ENCODE measurements around the gene KCNQ1.
A peak's percentile ranks its signal among the peaks of the same experiment; 100 is the strongest.

The KCNQ1 gene

DNA sequence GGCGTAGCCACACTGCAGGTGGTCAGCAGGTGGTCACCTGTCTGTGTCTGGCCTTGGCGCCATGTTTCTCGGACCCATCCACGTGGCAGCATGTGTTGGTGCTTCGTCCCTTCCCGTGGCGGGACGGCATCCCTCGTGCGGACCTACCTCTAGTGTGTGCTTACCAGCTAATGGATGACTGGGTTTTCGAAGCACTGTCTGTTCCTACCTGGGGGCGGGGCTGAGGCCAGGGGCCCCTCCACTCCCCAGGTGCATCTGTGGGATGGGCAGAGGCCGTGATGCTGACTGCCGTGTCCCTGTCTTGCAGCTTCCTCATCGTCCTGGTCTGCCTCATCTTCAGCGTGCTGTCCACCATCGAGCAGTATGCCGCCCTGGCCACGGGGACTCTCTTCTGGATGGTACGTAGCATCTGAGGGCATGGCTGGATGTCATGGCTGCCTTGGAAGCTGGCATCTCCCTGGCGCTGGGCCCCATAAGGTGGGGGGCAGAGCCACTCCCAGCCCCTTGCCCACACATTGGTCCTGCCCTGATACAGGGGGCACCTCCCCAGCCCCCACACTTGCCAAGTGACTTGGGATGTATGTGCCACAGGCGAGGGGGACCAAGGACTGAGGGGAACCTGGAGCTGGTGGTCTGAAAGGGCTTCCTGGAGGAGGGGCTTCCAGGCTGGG, 82.9 kb downstream of the KCNQ1 start:
- DNase-seq, result no peak

DNA sequence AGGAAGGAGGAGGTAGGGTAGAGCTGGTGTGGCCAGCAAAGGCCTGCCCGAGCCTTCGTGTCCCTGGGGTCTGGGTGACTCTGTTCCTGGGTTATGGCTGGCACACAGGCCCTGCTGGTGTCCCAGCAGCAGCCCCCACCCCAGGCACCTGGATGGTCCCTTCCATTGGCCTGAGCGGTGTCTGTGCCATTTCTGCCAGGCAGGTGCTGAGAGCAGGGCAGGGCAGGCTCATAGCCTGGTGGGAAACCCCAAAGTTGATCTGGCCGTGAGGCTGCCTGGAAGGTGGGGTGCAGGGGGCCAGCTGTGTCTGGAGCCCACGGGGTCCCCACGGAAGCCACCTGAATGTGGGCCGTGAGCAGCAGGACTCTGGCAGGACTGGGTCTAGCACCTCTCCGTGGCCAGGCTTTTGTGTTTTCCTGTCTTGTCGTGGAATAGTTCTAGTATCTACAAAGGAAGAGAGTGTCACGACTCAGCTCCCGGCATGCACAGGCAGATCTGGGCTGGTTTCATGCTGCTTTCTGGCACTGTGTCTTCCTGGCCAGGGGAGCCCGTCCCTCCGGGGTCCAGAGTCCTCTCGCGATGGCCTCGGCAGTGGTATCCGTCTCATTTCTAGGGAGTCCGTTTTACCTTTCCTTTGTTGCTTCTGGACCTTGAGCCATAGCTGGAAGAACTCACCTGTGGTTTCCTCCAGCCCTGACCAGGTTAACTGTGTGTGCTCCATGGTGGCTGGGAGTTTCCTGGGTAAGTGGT, 83.7 kb downstream of the KCNQ1 start:
- no peak for DNase-seq

- DNase-seq, result no peak
These were observed 84.4 kb downstream of the KCNQ1 start for GRCh38 chr11:2529173-2529572.

GRCh38 chr11:2529636-2530035, 84.8 kb downstream of the KCNQ1 start:
- no peak for DNase-seq

- DNase-seq, result no peak
These were observed 85.5 kb downstream of the KCNQ1 start for GRCh38 chr11:2530131-2530854.

- DNase-seq, result no peak
These were observed 86.0 kb downstream of the KCNQ1 start for GRCh38 chr11:2530855-2531200.

DNA sequence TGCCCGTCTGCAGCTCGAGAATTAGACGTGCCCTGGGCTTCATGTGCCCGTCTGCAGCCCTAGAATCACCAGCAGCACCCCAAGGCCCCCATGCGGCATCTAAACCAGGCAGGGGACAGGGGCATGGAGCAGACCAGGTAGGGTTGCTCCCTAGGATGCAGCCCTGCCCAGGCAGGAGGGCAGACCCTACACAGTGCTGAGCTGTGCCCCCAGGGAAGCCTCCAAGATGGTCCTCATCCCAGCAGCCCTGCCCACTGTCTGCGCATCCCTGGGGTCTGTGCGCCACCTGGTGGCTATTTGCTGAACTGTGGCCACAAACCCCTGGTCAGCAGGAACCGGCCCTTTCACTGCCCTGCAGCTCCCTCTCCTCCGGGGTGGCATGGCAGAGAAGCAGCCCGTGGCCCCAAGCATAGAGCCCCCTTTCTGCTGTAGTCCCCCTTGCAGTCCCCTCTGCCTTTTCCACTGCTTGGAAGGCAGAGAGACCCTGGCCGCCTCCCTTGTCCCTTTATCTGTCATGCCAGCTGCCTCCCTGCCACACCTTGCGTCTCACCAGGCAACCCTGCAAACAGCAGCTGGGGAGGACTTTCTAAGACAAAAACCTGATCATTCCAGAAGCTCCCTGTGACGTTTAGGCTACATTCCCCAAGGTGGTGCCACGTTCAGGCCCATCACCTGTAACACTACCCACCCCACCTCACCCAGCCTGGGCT, 86.6 kb downstream of the KCNQ1 start:
- DNase-seq, result peak; percentile 29

GRCh38 chr11:2531987-2532703, 87.3 kb downstream of the KCNQ1 start:
- no peak for DNase-seq

DNA sequence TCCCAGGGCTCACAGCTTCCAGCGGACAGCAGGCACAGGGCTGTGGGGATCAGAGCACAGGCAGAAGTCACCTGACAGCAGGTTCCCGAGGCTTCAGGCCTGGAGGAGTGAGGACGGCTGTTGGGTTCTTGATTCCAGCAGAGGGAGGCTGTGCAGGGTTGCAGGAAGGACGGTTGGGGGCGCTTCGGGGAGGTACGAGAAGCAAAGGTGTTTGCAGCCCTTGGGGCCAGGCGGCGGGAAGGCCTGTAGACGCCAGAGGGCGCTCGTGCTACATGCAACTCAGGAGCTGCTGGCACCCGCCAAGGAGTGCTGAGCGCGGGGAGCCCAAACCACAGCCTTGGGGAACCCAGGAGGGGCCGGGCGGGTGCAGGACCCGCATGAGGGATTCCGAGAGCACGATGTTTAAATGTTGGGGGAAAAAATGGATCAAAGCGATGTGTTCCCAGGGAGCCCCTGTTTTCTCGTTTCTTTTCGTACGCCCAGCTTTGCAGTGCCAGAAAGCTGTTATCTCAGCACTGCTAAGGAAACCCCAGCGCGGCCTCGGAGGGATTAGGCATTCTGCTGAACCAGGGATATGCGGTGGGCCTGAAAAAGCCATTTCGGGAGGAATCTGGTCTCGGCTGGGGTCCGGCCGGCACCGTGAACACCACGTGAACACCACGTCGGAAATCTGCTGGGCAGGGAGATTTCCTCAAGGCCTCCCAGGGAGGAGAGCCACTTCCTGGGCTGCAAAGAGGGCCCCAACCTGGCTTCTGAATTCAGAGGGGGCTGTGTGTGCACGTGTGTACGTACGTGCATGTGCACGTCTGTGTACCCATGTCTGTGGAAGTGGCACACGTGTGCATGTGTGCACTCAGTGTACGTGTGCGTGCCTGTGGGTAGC, 88.1 kb downstream of the KCNQ1 start:
- DNase-seq, result peak; percentile 86

GRCh38 chr11:2533587-2534133, 88.9 kb downstream of the KCNQ1 start:
- peak; percentile 95 for DNase-seq

DNA sequence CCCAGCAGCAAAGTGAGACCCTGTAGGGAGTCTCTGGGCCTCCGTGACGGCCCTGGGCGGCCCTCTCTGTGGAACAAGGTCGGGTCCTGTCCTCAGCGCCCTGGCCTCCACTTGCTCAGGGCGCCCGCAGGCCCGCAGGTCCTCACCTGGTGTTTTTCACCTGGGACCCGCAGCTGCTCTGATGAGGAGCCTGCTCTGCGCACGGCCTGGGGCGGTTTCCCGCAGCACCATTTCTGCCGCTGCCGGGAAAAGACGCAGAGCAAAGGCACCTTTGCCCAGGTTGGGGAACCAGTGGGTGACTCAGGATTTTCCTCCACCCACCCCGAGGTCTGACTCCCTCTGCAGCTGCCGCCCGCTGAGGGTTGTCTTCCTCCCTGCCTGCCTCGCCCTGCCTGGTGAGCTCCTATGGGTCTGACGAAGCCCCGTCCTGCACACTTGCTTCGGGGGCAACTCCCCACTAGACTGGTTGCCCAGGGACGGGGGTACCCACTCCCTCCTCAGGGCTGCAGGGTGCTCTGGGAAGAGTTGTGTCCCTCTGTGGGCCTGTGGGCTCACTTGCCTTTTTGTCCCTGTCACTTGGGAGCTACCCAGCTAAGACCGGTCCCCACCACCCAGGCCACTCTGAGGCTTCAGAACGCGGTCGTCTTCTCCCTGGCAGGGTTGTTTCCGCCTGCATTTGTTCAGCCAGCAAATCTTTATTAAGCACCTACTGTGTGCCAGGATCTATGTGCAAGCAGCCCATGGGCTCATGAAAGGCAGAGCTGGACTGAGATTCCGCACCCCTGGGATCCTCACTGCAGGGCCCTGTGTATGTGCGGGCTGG, 89.5 kb downstream of the KCNQ1 start:
- peak; percentile 2 for DNase-seq

GRCh38 chr11:2534957-2535672, 90.3 kb downstream of the KCNQ1 start:
- DNase-seq, result no peak

DNA sequence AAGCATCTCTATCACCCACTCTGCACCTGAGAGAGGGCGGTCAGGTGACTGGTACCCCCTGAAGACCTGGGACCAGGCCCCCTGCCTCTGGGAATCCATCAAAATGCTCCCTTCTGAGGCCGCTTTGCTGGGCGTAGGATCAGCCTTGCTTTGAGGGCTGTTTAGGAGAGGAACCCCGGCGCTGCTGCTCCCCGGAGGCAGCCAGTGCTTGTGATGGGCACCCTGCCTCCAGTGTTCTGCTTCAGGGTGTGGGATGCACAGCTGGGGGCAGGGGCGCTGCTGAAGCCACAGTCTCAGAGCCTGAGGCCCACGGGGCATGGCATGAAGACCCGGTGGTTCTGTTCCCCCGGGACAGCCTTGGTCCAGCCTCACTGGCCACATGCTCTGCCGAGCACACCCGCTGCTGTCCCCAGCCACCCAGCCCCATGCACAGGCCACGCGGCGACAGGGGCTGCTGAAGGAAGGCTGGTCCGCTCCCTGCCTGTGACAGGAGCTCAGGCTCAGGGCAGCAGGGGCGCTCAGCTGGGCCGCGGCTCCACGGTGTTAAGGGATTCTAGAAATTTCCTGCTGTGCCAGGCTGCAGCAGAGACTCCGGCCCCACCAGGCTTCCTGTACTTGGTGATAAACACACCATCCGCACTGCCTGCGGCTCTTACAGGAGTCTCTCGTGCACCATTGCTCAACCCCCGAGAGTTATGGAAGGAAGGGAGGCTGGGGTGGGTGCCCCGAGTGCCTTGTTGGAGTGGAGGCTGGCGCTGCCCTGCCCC, 91.0 kb downstream of the KCNQ1 start:
- no peak for DNase-seq

DNA sequence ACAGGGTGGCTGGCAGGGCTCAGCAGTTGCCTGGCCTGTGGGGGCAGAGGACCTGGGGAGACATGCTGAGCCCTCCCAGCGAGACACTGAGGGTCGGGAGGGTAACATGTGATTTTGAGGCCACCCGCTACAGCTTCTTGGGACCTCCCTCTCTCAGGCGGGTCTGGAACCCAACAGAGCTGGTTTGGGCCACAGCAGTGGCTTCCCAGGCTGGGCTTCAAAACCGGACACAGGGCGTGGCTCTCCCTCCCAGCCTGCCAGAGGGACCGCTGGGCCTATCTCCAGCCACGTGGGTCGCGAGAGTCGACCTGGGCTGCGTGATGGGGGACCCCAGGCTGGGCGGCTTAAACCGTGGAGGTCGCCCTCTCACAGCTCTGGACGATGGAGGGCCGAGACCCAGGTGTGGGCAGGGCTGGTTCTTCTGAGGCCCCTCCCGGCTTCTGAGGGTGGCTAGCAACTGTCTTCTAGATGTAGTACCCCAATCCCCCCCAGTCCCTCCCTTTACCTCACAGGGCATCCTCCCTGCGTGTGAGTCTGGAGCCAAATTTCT, 91.7 kb downstream of the KCNQ1 start:
- DNase-seq, result no peak

- no peak for DNase-seq
These were observed 92.3 kb downstream of the KCNQ1 start for GRCh38 chr11:2537010-2537705.

DNA sequence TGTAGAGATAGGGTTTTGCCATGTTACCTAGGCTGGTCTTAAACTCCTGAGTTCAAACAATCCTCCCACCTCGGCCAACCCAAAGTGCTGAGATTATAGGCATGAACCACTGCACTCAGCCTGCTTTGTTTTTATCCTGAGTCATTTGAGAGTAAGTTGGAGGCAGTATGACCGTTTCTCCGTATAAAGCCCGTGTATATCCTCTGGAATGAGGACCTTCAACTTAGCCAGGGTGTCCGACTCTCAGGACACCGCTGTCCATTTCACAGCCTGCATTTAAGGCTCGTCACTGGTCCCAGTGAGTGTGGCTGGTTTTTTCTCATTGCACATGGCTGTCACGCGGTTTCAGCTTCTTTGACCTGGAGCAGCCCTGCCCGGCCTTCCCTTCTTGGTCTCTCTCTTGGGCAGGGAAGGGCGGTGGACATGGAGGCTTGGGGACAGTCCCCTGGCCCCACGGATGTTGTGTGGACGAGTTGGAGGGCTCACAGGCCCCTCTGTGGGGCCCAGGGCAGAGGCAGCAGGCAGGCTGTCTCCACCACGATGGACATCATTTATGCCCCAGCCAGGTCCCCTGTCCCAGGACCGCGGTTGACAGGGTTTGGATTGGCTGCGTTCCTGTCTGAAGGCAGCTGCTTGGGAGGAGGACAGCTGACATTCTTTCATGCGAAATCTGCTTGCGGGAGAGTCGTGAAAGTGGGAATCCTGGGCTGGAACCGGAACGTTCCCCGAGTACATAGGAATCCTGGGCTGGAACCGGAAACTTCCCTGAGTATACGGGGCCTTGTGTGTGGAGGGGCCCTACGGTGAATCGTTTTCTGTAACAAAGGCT, 93.3 kb downstream of the KCNQ1 start:
- DNase-seq, result no peak

GRCh38 chr11:2538951-2539350, 94.1 kb downstream of the KCNQ1 start:
- no peak for DNase-seq

Measured in fibroblast of skin of right biceps (primary cell).